ENCODE measurements around the gene SLC16A7.
"Not testable (repeated sequence)": the region's sequence is repeated elsewhere in the genome, so short reads cannot be mapped to it uniquely, and the experiment has no call there.

Gene SLC16A7

GRCh38 chr12:59594943-59595500 is 807 bp upstream of the SLC16A7 start:
- in situ Hi-C loops (cut with MboI; ENCODE audit: low sequenced_read_pairs, unreplicated experiment), result loop anchor here (25.0 kb wide), 1 partner anchor 217 kb away; no protein-coding TSS in a partner anchor
- no peak for TF ChIP-seq CTCF (IDR thresholded peaks at IDR 0.05; ENCODE audit: borderline replicate concordance, control extremely low read depth, extremely low read depth, insufficient read depth, missing control alignments)
- peak; percentile 2 for DNase-seq (ENCODE audit: low spot score)

GRCh38 chr12:59595565-59595882 is 305 bp upstream of the SLC16A7 start:
- no peak for TF ChIP-seq CTCF (IDR thresholded peaks at IDR 0.05; ENCODE audit: borderline replicate concordance, control extremely low read depth, extremely low read depth, insufficient read depth, missing control alignments)
- in situ Hi-C loops (cut with MboI; ENCODE audit: low sequenced_read_pairs, unreplicated experiment), result loop anchor here (25.0 kb wide), 1 partner anchor 217 kb away; no protein-coding TSS in a partner anchor
- DNase-seq (ENCODE audit: low spot score), result no peak

GRCh38 chr12:59597385-59597781 is 1.6 kb downstream of the SLC16A7 start:
- DNase-seq (ENCODE audit: low spot score), result peak; percentile 33
- TF ChIP-seq CTCF (IDR thresholded peaks at IDR 0.05; ENCODE audit: borderline replicate concordance, control extremely low read depth, extremely low read depth, insufficient read depth, missing control alignments), result no peak

GRCh38 chr12:59600171-59600570 is 4.3 kb downstream of the SLC16A7 start:
- TF ChIP-seq CTCF (IDR thresholded peaks at IDR 0.05; ENCODE audit: borderline replicate concordance, control extremely low read depth, extremely low read depth, insufficient read depth, missing control alignments), result no peak
- no peak for DNase-seq (ENCODE audit: low spot score)
- in situ Hi-C loops (cut with MboI; ENCODE audit: low sequenced_read_pairs, unreplicated experiment), result no loop called here

More at GRCh38 chr12:59597385-59597781, 1.6 kb downstream of the SLC16A7 start:
- in situ Hi-C loops (cut with MboI; ENCODE audit: low sequenced_read_pairs, unreplicated experiment), result loop anchor here (25.0 kb wide), 1 partner anchor 215 kb away; no protein-coding TSS in a partner anchor

- no peak for DNase-seq (ENCODE audit: low spot score)
- in situ Hi-C loops (cut with MboI; ENCODE audit: low sequenced_read_pairs, unreplicated experiment), result no loop called here
- no peak for TF ChIP-seq CTCF (IDR thresholded peaks at IDR 0.05; ENCODE audit: borderline replicate concordance, control extremely low read depth, extremely low read depth, insufficient read depth, missing control alignments)
Measured at GRCh38 chr12:59603754-59604153, 7.9 kb downstream of the SLC16A7 start.

- DNase-seq (ENCODE audit: low spot score); in situ Hi-C loops (cut with MboI; ENCODE audit: low sequenced_read_pairs, unreplicated experiment): not testable (repeated sequence)
Measured at GRCh38 chr12:59612823-59613434, 17.1 kb downstream of the SLC16A7 start.

- TF ChIP-seq CTCF (IDR thresholded peaks at IDR 0.05; ENCODE audit: borderline replicate concordance, control extremely low read depth, extremely low read depth, insufficient read depth, missing control alignments), result no peak
- no peak for DNase-seq (ENCODE audit: low spot score)
- in situ Hi-C loops (cut with MboI; ENCODE audit: low sequenced_read_pairs, unreplicated experiment), result no loop called here
Measured at GRCh38 chr12:59615392-59616165, 19.8 kb downstream of the SLC16A7 start.

Data from GM13976 (cell line).